B cell (primary cell): Measurements from ENCODE around the gene MED12L. TPM values are rescaled to one million over a fixed set of nuclear protein-coding genes. Genes with fewer than 3 reads are reported as not detected.

Source experiments
- ATAC-seq: fragments of 200-7000 bp; cut with Tn5 transposase; one replicate; pipeline ENCODE4 v1.10.0; 2021; ENCODE audit warnings: low read depth, mild to moderate bottlenecking, moderate number of reproducible peaks, moderate library complexity
- CTCF ChIA-PET: fragments of 350-600 bp; sonication (Branson Sonifier 250); formaldehyde crosslinking; loops from one replicate; lab custom pipeline; 2021; ENCODE audit warnings: antibody characterized with exemption, inconsistent platforms; lab: Charles Lee
- POLR2A ChIA-PET: fragments of 350-600 bp; sonication (Branson Sonifier 250); formaldehyde crosslinking; loops from one replicate; lab custom pipeline; 2021; ENCODE audit warnings: antibody characterized with exemption; lab: Charles Lee
- DNase-seq: peaks from one replicate; pipeline ENCODE4 v3.0.0; 2013
- H2AFZ ChIP-seq: 2 replicates; pipeline ENCODE4 v1.6.1; 2012; ENCODE audit warnings: mild to moderate bottlenecking, low read depth, low read length; ENCODE audit not compliant: insufficient read depth, poor library complexity, severe bottlenecking
- H3K27ac ChIP-seq, 2 donors: 1 replicate in 1 of 2; 2 replicates in 1 of 2; pipeline ENCODE4 v1.5.1; 2012 to 2013; ENCODE audit warnings: low read length in 2 of 2, mild to moderate bottlenecking in 2 of 2, moderate library complexity in 1 of 2
- H3K27me3 ChIP-seq, 4 experiments: fragments of 200-600 bp in 1 of 4; sonication (generic) in 1 of 4; replicated peaks in 1 of 4; 1 replicate in 2 of 4; 2 replicates in 2 of 4; pipeline versions ENCODE4 v1.6.1 to v1.7.0; 2013 to 2016; ENCODE audit warnings: low read length in 3 of 4, mild to moderate bottlenecking in 2 of 4, mixed read lengths in 1 of 4, moderate library complexity in 1 of 4; ENCODE audit not compliant: insufficient read depth in 4 of 4, control insufficient read depth in 3 of 4; ENCODE audit errors: control extremely low read depth in 1 of 4
- H3K36me3 ChIP-seq, 2 experiments: replicated peaks in 1 of 2; 1 replicate in 1 of 2; 2 replicates in 1 of 2; pipeline versions ENCODE4 v1.6.1 to v1.7.1; 2013; ENCODE audit warnings: low read length in 1 of 2; ENCODE audit not compliant: insufficient read depth in 2 of 2, control insufficient read depth in 1 of 2; ENCODE audit errors: control extremely low read depth in 1 of 2, extremely low read depth in 1 of 2
- H3K4me1 ChIP-seq, 2 donors: fragments of 200-600 bp in 1 of 2; sonication (generic) in 1 of 2; 1 replicate in 1 of 2; 2 replicates in 1 of 2; pipeline versions ENCODE4 v1.5.1 to v1.6.1; 2013 to 2017; ENCODE audit warnings: low read length in 2 of 2; ENCODE audit not compliant: control insufficient read depth in 2 of 2, insufficient read depth in 2 of 2
- H3K4me2 ChIP-seq: replicated peaks from 2 replicates; pipeline ENCODE3; 2012; ENCODE audit warnings: mild to moderate bottlenecking, low read depth, low read length; ENCODE audit not compliant: poor library complexity, severe bottlenecking
- H3K4me3 ChIP-seq, 5 experiments: fragments of 200-600 bp in 1 of 5; sonication (generic) in 1 of 5; 1 replicate in 3 of 5; 2 replicates in 2 of 5; pipeline versions ENCODE4 v1.5.1 to v1.7.0; 2011 to 2016; ENCODE audit warnings: low read length in 4 of 5, mild to moderate bottlenecking in 4 of 5, low read depth in 2 of 5, control low read depth in 1 of 5, moderate library complexity in 1 of 5; ENCODE audit not compliant: insufficient read depth in 1 of 5; ENCODE audit errors: control extremely low read depth in 1 of 5, extremely low read depth in 1 of 5
- H3K79me2 ChIP-seq: fragments of 200-600 bp; sonication (generic); one replicate; pipeline ENCODE4 v1.6.0; 2016; ENCODE audit warnings: low read length; ENCODE audit not compliant: control insufficient read depth, insufficient read depth
- H3K9ac ChIP-seq: fragments of 200-600 bp; sonication (generic); 2 replicates; pipeline ENCODE4 v1.6.1; 2017; ENCODE audit warnings: mild to moderate bottlenecking, low read length, moderate library complexity
- H3K9me3 ChIP-seq, 3 donors: one replicate each; pipeline versions ENCODE4 v1.6.1 to v1.7.1; 2013; ENCODE audit warnings: low read length in 2 of 3; ENCODE audit not compliant: control insufficient read depth in 2 of 3, insufficient read depth in 1 of 3; ENCODE audit errors: control extremely low read depth in 1 of 3
- H4K20me1 ChIP-seq: 2 replicates; pipeline ENCODE4 v1.6.0; 2012; ENCODE audit warnings: mild to moderate bottlenecking, low read length; ENCODE audit not compliant: insufficient read depth, control insufficient read depth, poor library complexity, severe bottlenecking
- H3K27ac Mint-ChIP-seq: one replicate; pipeline ENCODE4 v1.8.0; 2021; ENCODE audit warnings: mixed read lengths
- H3K27me3 Mint-ChIP-seq: one replicate; pipeline ENCODE4 v1.8.0; 2021; ENCODE audit warnings: mixed read lengths
- H3K4me1 Mint-ChIP-seq: one replicate; pipeline ENCODE4 v1.8.0; 2021; ENCODE audit warnings: mixed read lengths
- H3K4me3 Mint-ChIP-seq: one replicate; pipeline ENCODE4 v1.8.0; 2021; ENCODE audit warnings: mixed read lengths
- H3K9me3 Mint-ChIP-seq: one replicate; pipeline ENCODE4 v1.8.0; 2022; ENCODE audit warnings: mixed read lengths; ENCODE audit not compliant: insufficient read depth
- CTCF ChIP-seq: fragments of 200-600 bp; IDR thresholded peaks from one replicate; pipeline ENCODE4 v1.8.0; 2022; ENCODE audit warnings: antibody characterized with exemption, mild to moderate bottlenecking
- EZH2 ChIP-seq: IDR thresholded peaks from 2 replicates; pipeline ENCODE4 v1.6.1; 2012; ENCODE audit warnings: borderline replicate concordance, low read depth, mild to moderate bottlenecking, moderate library complexity, low read length; ENCODE audit not compliant: insufficient read depth, poor library complexity, severe bottlenecking
- WGBS: methylation state at CpG from one replicate; pipeline ENCODE4 v1.1.5; 2013; ENCODE audit warnings: missing lambda C conversion rate; ENCODE audit not compliant: insufficient coverage; 5-methylcytosine and 5-hydroxymethylcytosine counted together
- intact Hi-C: fragments of 100-400 bp; cut with micrococcal nuclease; formaldehyde crosslinking; loops from one replicate; pipeline ENCODE4 v1.10.0; 2022
- polyA plus RNA-seq: library from polyadenylated mRNA; depleted of rRNA; stranded (reverse); fragments of >200 nt; gene quantifications from 2 replicates; pipeline ENCODE4 v1.2.3, GENCODE V29; 2012
- total RNA-seq, 2 donors: library from RNA; stranded (reverse); fragments of 120-200 nt in 1 of 2; gene quantifications; 1 replicate in 1 of 2; 2 replicates in 1 of 2; pipeline versions ENCODE4 v1.2.3 to v1.2.4, GENCODE V29; 2013 to 2022

The MED12L gene
- total and polyA plus RNA-seq, 2 donors (not counting 1 experiment from before 2014, with no cell fraction given), result 0.07 to 0.30 TPM

DNA sequence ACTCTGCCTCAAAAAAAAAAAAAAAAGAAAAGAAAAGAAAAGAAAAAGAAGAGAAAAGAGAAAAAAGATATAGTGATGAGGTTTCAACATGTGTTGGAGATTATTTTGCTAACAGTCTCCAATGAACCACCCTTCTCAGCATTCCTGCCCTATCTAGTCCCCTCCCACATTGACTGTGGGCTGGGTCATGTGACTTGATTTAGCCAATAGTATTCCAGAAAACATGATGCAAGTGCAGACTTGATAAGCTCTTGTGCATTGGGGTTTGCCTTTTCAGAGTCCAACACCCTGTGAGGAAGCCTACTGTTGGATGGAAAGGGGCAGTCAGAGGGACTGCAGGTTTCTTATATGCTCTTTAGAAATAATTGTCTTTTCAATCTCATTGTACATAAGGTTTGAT lies 37.8 kb upstream of the MED12L start:
- no peaks in the 10 kb centered on the region for H4K20me1 ChIP-seq
- POLR2A ChIA-PET, result no interaction called here
- H3K27me3 ChIP-seq, result peaks cover 0 to 2% (median 0%) of the 10 kb centered on the region in 4 experiments
- Mint-ChIP-seq H3K4me1 (no peaks in the 10 kb centered on the region), H3K27me3 (peaks cover 15% of the 10 kb centered on the region), H3K9me3 (no peaks in the 10 kb centered on the region), H3K4me3 (no peak overlapping the region), H3K27ac (no peak overlapping the region)
- H3K4me3 ChIP-seq, result no peak overlapping the region
- H3K9me3 ChIP-seq, result no peaks in the 10 kb centered on the region
- H3K9ac ChIP-seq, result no peak overlapping the region
- TF ChIP-seq CTCF (no peak), EZH2 (no peak)
- no peak for DNase-seq
- intact Hi-C loops, result no loop called here
- no peak overlapping the region for H2AFZ ChIP-seq
- H3K27ac ChIP-seq, result no peak overlapping the region
- H3K79me2 ChIP-seq, result no peaks in the 10 kb centered on the region
- no peaks in the 10 kb centered on the region for H3K36me3 ChIP-seq
- no peak overlapping the region for H3K4me2 ChIP-seq
- CTCF ChIA-PET, result no interaction called here
- ATAC-seq, result no peak
- H3K4me1 ChIP-seq, result no peaks in the 10 kb centered on the region

DNA sequence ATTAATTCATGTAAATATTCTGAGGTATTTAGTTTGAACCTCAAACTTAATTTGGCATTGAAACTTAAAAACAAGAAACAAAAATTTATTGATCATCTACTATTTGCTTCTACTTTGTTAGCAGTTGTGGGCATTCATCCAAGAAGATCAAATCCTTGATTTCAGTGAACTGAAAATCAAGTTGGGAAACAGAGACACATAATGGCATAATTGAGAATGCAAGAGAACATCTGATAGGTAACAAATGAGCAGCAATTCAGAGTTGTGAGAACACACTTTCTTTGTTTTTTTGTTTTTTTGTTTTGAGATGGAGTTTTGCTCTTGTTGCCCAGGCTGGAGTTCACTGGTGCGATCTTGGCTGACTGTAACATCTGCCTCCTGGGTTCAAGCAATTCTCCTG lies 33.9 kb upstream of the MED12L start:
- no peaks in the 10 kb centered on the region for H3K4me1 ChIP-seq
- H3K4me1 Mint-ChIP-seq, result no peaks in the 10 kb centered on the region
- H3K27me3 ChIP-seq, result peaks cover 0 to 6% (median 1%) of the 10 kb centered on the region in 4 experiments
- 100% methylated on average over 1 of the region's 1 CpG for WGBS
- H3K79me2 ChIP-seq, result no peaks in the 10 kb centered on the region
- no peak for ATAC-seq
- no peaks in the 10 kb centered on the region for H3K36me3 ChIP-seq
- POLR2A ChIA-PET, result no interaction called here
- no peaks in the 10 kb centered on the region for H3K9me3 Mint-ChIP-seq
- intact Hi-C loops, result no loop called here
- peaks cover 18% of the 10 kb centered on the region for H3K27me3 Mint-ChIP-seq
- no peak overlapping the region for H3K9ac ChIP-seq
- H3K4me3 Mint-ChIP-seq, result no peak overlapping the region
- DNase-seq, result no peak
- no peak overlapping the region for H3K27ac Mint-ChIP-seq
- H4K20me1 ChIP-seq, result no peaks in the 10 kb centered on the region
- CTCF ChIA-PET, result no interaction called here
- no peak overlapping the region for H2AFZ ChIP-seq
- H3K4me2 ChIP-seq, result no peak overlapping the region
- no peaks in the 10 kb centered on the region for H3K9me3 ChIP-seq
- no peak overlapping the region for H3K27ac ChIP-seq
- H3K4me3 ChIP-seq, result no peak overlapping the region
- TF ChIP-seq CTCF (no peak), EZH2 (no peak)
